GM12878 (cell line): ENCODE results near the gene POC1B. TPM values are rescaled to one million over a fixed set of nuclear protein-coding genes. Genes with fewer than 3 reads are reported as not detected.

Source experiments
- ATAC-seq: fragments of 200-7000 bp; cut with Tn5 transposase; 3 replicates; pipeline ENCODE4 v1.9.1; 2020; ENCODE audit warnings: mild to moderate bottlenecking, moderate library complexity
- BruUV-seq: library from RNA; stranded (reverse); fragments of 400-500 nt; replicated peaks from 2 replicates; lab custom pipeline; 2021; lab: Mats Ljungman, UMichigan
- CTCF ChIA-PET: fragments of 300-600 bp; sonication (Branson Sonifier 250); formaldehyde crosslinking; extraction: SDS; loops from one replicate; lab custom pipeline; 2021; ENCODE audit warnings: inconsistent platforms; lab: Yijun Ruan, JAX
- POLR2A ChIA-PET: fragments of 350-600 bp; formaldehyde crosslinking; extraction: SDS; loops from one replicate; lab custom pipeline; 2021; ENCODE audit warnings: inconsistent platforms; lab: Charles Lee
- RAD21 ChIA-PET: fragments of 300-600 bp; sonication (Branson Sonifier 250); formaldehyde crosslinking; loops from one replicate; lab custom pipeline; 2023; ENCODE audit warnings: antibody characterized with exemption; ENCODE audit not compliant: unreplicated experiment; lab: Charles Lee
- SMC1A ChIA-PET: fragments of 300-600 bp; sonication (Branson Sonifier 250); formaldehyde crosslinking; loops from one replicate; lab custom pipeline; 2023; ENCODE audit not compliant: unreplicated experiment, uncharacterized antibody; lab: Charles Lee
- DNase-seq: peaks from one replicate; pipeline ENCODE4 v3.0.0-alpha.2; 2011; ENCODE audit warnings: low read depth, low spot score
- FAIRE-seq: peaks from 3 replicates; lab custom pipeline; 2011; peaks lifted over from hg19 to GRCh38; lab: Jason Lieb, UNC
- H2AFZ ChIP-seq: 2 replicates; pipeline ENCODE4 v1.6.0; 2011; ENCODE audit warnings: low read depth, low read length, control low read depth; ENCODE audit not compliant: control insufficient read depth
- H3K27ac ChIP-seq: 2 replicates; pipeline ENCODE4 v1.5.1; 2011; ENCODE audit warnings: control low read depth; ENCODE audit not compliant: control insufficient read depth, insufficient read depth
- H3K27me3 ChIP-seq, 2 experiments: replicated peaks in 1 of 2; 2 replicates each; pipeline versions ENCODE4 v1.6.0 to v1.6.1; 2011; ENCODE audit warnings: low read length in 1 of 2; ENCODE audit not compliant: control insufficient read depth in 2 of 2, insufficient read depth in 2 of 2
- H3K36me3 ChIP-seq, 2 experiments: 2 replicates each; pipeline ENCODE4 v1.5.1; 2011; ENCODE audit warnings: low read length in 1 of 2; ENCODE audit not compliant: control insufficient read depth in 2 of 2, insufficient read depth in 2 of 2
- H3K4me1 ChIP-seq: 2 replicates; pipeline ENCODE4 v1.6.1; 2011; ENCODE audit warnings: mild to moderate bottlenecking, low read length, moderate library complexity, mixed read lengths; ENCODE audit not compliant: control insufficient read depth, insufficient read depth
- H3K4me2 ChIP-seq: 2 replicates; pipeline ENCODE4 v1.6.0; 2011; ENCODE audit warnings: control low read depth; ENCODE audit not compliant: control insufficient read depth, insufficient read depth
- H3K4me3 ChIP-seq: fragments of 200-600 bp; sonication (generic); 2 replicates; pipeline ENCODE4 v1.5.1; 2016
- H3K79me2 ChIP-seq: 2 replicates; pipeline ENCODE4 v1.6.0; 2011; ENCODE audit warnings: low read length; ENCODE audit not compliant: control insufficient read depth, insufficient read depth
- H3K9ac ChIP-seq: 2 replicates; pipeline ENCODE4 v1.8.0; 2011; ENCODE audit warnings: low read length, control low read depth, mixed read lengths; ENCODE audit not compliant: control insufficient read depth, insufficient read depth
- H3K9me3 ChIP-seq: replicated peaks from 3 replicates; pipeline ENCODE4 v1.5.1; 2011; ENCODE audit warnings: mild to moderate bottlenecking, low read length; ENCODE audit not compliant: control insufficient read depth, insufficient read depth
- H4K20me1 ChIP-seq: 2 replicates; pipeline ENCODE4 v1.6.0; 2011; ENCODE audit not compliant: control insufficient read depth, insufficient read depth
- BMI1 ChIP-seq: fragments of 450-650 bp; IDR thresholded peaks from 2 replicates; pipeline ENCODE4 v1.6.1; 2016; ENCODE audit warnings: mild to moderate bottlenecking, moderate library complexity, borderline replicate concordance
- CBX3 ChIP-seq: fragments of 200-600 bp; sonication (generic); IDR thresholded peaks from 2 replicates; pipeline ENCODE4 v1.6.1; 2016; ENCODE audit warnings: low read depth, borderline replicate concordance
- CHD4 ChIP-seq: fragments of 200-600 bp; sonication (generic); IDR thresholded peaks from 2 replicates; pipeline ENCODE4 v1.6.1; 2016; ENCODE audit warnings: mild to moderate bottlenecking
- E2F8 ChIP-seq: fragments of 450-650 bp; IDR thresholded peaks from 2 replicates; pipeline ENCODE4 v1.6.1; 2018; ENCODE audit warnings: mild to moderate bottlenecking, low read depth, moderate library complexity; ENCODE audit not compliant: partially characterized antibody
- ETV6 ChIP-seq, 2 experiments: fragments of 450-650 bp in 1 of 2; IDR thresholded peaks in 1 of 2; conservative IDR thresholded peaks in 1 of 2; 2 replicates each; pipeline ENCODE4 v1.6.1; 2014; ENCODE audit warnings: antibody characterized with exemption in 1 of 2, borderline replicate concordance in 1 of 2, low read depth in 1 of 2, mild to moderate bottlenecking in 1 of 2, moderate library complexity in 1 of 2
- HSF1 ChIP-seq: fragments of 150-350 bp; IDR thresholded peaks from 2 replicates; pipeline ENCODE4 v1.6.1; 2014; ENCODE audit warnings: mild to moderate bottlenecking, low read depth, low read length
- IKZF1 ChIP-seq: fragments of 450-650 bp; conservative IDR thresholded peaks from 2 replicates; pipeline ENCODE4 v1.6.1; 2017; ENCODE audit warnings: antibody characterized with exemption, mild to moderate bottlenecking
- IRF4 ChIP-seq: IDR thresholded peaks from 2 replicates; pipeline ENCODE4 v1.6.1; 2011; ENCODE audit warnings: low read depth, low read length
- LARP7 ChIP-seq: fragments of 450-650 bp; IDR thresholded peaks from 2 replicates; pipeline ENCODE4 v1.6.1; 2017; ENCODE audit warnings: mild to moderate bottlenecking
- PKNOX1 ChIP-seq: fragments of 450-650 bp; IDR thresholded peaks from 2 replicates; pipeline ENCODE4 v1.6.1; 2016; ENCODE audit warnings: mild to moderate bottlenecking
- RCOR1 ChIP-seq: conservative IDR thresholded peaks from 2 replicates; pipeline ENCODE4 v1.6.1; 2012; ENCODE audit warnings: low read depth, low read length, improper control_type of control experiment
- SIN3A ChIP-seq: IDR thresholded peaks from 2 replicates; pipeline ENCODE4 v1.6.1; 2012; ENCODE audit warnings: low read depth, low read length, improper control_type of control experiment
- SMARCA5 ChIP-seq: fragments of 450-650 bp; IDR thresholded peaks from 2 replicates; pipeline ENCODE4 v1.6.1; 2017; ENCODE audit warnings: mild to moderate bottlenecking
- STAT1 ChIP-seq: fragments of 450-650 bp; conservative IDR thresholded peaks from 2 replicates; pipeline ENCODE4 v1.6.1; 2014; ENCODE audit warnings: antibody characterized with exemption, mild to moderate bottlenecking
- USF2 ChIP-seq: IDR thresholded peaks from 2 replicates; pipeline ENCODE4 v1.6.1; 2011; ENCODE audit warnings: low read depth, low read length, improper control_type of control experiment, borderline replicate concordance
- ZNF24 ChIP-seq: fragments of 450-650 bp; IDR thresholded peaks from 2 replicates; pipeline ENCODE4 v1.6.1; 2017; ENCODE audit warnings: antibody characterized with exemption, mild to moderate bottlenecking
- WGBS: methylation state at CpG from one replicate; pipeline ENCODE4 v1.1.6; 2016; ENCODE audit warnings: low lambda C conversion rate; ENCODE audit not compliant: insufficient replicate concordance, insufficient coverage; ENCODE audit errors: missing lambda C conversion rate; 5-methylcytosine and 5-hydroxymethylcytosine counted together
- in situ Hi-C: fragments of 300-500 bp; cut with MboI; formaldehyde crosslinking; loops from 9 replicates; pipeline ENCODE4 v1.14.3; 2018; ENCODE audit warnings: mixed read lengths
- intact Hi-C: fragments of 100-400 bp; cut with micrococcal nuclease; formaldehyde crosslinking; loops from one replicate; pipeline ENCODE4 v1.14.2; 2022; ENCODE audit not compliant: unreplicated experiment
- polyA plus RNA-seq, 11 experiments: library from polyadenylated mRNA; depleted of rRNA in 4 of 11; unstranded in 6 of 11; stranded (reverse) in 5 of 11; fragments of >200 nt; fragmentation: Nextera tagmentation in 4 of 11; fragmentation: Illumina TruSeq in 1 of 11; extraction: Ambion mirVana in 4 of 11; extraction: Trizol in 1 of 11; gene quantifications; 1 replicate in 1 of 11; 2 replicates in 10 of 11; pipeline versions ENCODE4 v1.2.1 to v1.2.3, GENCODE V29; 2011 to 2016; ENCODE audit warnings: inconsistent platforms in 2 of 11, missing spikeins in 2 of 11, low read depth in 1 of 11
- total RNA-seq, 4 experiments: library from RNA; depleted of rRNA in 3 of 4; stranded (reverse); fragments of >200 nt in 3 of 4; fragmentation: Illumina TruSeq in 1 of 4; extraction: Trizol in 1 of 4; gene quantifications; 2 replicates each; pipeline versions ENCODE4 v1.2.1 to v1.2.3, GENCODE V29; 2013 to 2021

The POC1B gene
- total and polyA plus RNA-seq, 10 of the 15 experiments (the other 5 are each of a cell fraction or from before 2014, with no cell fraction given), result 4.4 to 17.8 (median 11.3) TPM

- WGBS, result 59% methylated on average over 3 of the region's 3 CpGs
- Histone ChIP-seq H3K79me2 (no peaks in the 10 kb centered on the region), H2AFZ (no peak overlapping the region), H3K4me3 (no peak overlapping the region), H3K4me1 (no peaks in the 10 kb centered on the region), H3K9ac (no peak overlapping the region), H3K27ac (no peak overlapping the region), H3K9me3 (no peaks in the 10 kb centered on the region), H3K4me2 (no peak overlapping the region), H4K20me1 (no peaks in the 10 kb centered on the region), H3K27me3 (no peaks in the 10 kb centered on the region), H3K36me3 (no peaks in the 10 kb centered on the region)
- CTCF ChIA-PET, result no interaction called here
- RAD21 ChIA-PET, result no interaction called here
- intact Hi-C loops (no loop called here), in situ Hi-C loops (no loop called here)
- BruUV-seq, result no TSS peak
- no peak for DNase-seq
- POLR2A ChIA-PET, result no interaction called here
- SMC1A ChIA-PET, result no interaction called here
- ATAC-seq, result no peak
- no peak for FAIRE-seq
- no peak for TF ChIP-seq CBX3
- no peak for TF ChIP-seq IKZF1
- no peak for TF ChIP-seq SIN3A
- TF ChIP-seq STAT1, result no peak
- no peak for TF ChIP-seq ZNF24
- no peak for TF ChIP-seq LARP7
- TF ChIP-seq ETV6 (conservative IDR thresholded peaks at IDR 0.05 in 1 of 2, IDR thresholded peaks at IDR 0.05 in 1 of 2; ENCODE audit: borderline replicate concordance in 1 of 2, low read depth in 1 of 2), result no peak
- no peak for TF ChIP-seq HSF1
- TF ChIP-seq IRF4, result no peak
- TF ChIP-seq E2F8, result no peak
- no peak for TF ChIP-seq PKNOX1
- no peak for TF ChIP-seq USF2
- TF ChIP-seq SMARCA5, result no peak
- no peak for TF ChIP-seq RCOR1
- TF ChIP-seq CHD4, result no peak
- TF ChIP-seq BMI1, result no peak
These were observed 124.3 kb downstream of the POC1B start for GRCh38 chr12:89401433-89402058.
